ENCODE data around the gene HERC2.

HERC2 gene

GRCh38 chr15:28080386-28080785 lies 241.6 kb downstream of the HERC2 start:
- H3K4me3 ChIP-seq (ENCODE audit: low read length) = no peak overlapping the region
- no peak for TF ChIP-seq CTCF (conservative IDR thresholded peaks at IDR 0.05; ENCODE audit: low read length)
- no peak for DNase-seq (ENCODE audit: low read depth)

GRCh38 chr15:28079313-28079969 lies 242.5 kb downstream of the HERC2 start:
- TF ChIP-seq CTCF (conservative IDR thresholded peaks at IDR 0.05; ENCODE audit: low read length) = no peak
- H3K4me3 ChIP-seq (ENCODE audit: low read length) = no peak overlapping the region
- DNase-seq (ENCODE audit: low read depth) = no peak

GRCh38 chr15:28078191-28078719 lies 243.7 kb downstream of the HERC2 start:
- no peak overlapping the region for H3K4me3 ChIP-seq (ENCODE audit: low read length)
- no peak for TF ChIP-seq CTCF (conservative IDR thresholded peaks at IDR 0.05; ENCODE audit: low read length)
- no peak for DNase-seq (ENCODE audit: low read depth)

GRCh38 chr15:28075573-28075972 lies 246.4 kb downstream of the HERC2 start:
- no peak for DNase-seq (ENCODE audit: low read depth)
- H3K4me3 ChIP-seq (ENCODE audit: low read length) = no peak overlapping the region
- no peak for TF ChIP-seq CTCF (conservative IDR thresholded peaks at IDR 0.05; ENCODE audit: low read length)

- no peak for TF ChIP-seq CTCF (conservative IDR thresholded peaks at IDR 0.05; ENCODE audit: low read length)
- no peak overlapping the region for H3K4me3 ChIP-seq (ENCODE audit: low read length)
Observed at GRCh38 chr15:28068930-28069329, 253.0 kb downstream of the HERC2 start.

GRCh38 chr15:28066231-28066630 lies 255.7 kb downstream of the HERC2 start:
- no peak for TF ChIP-seq CTCF (conservative IDR thresholded peaks at IDR 0.05; ENCODE audit: low read length)
- DNase-seq (ENCODE audit: low read depth) = no peak
- H3K4me3 ChIP-seq (ENCODE audit: low read length) = no peak overlapping the region

More at GRCh38 chr15:28068930-28069329, 253.0 kb downstream of the HERC2 start:
- DNase-seq (ENCODE audit: low read depth) = no peak

Measured in AG10803 (cell line).